Kasumi-1 (cell line): ENCODE results near the gene AGXT2.
"Not testable (repeated sequence)": the region's sequence is repeated elsewhere in the genome, so short reads cannot be mapped to it uniquely, and the experiment has no call there.

Experiments used
- DNase-seq, 2 experiments: peaks; one replicate each; lab custom pipeline; 2025; lab: John Stamatoyannopoulos, UW

The AGXT2 gene

DNA sequence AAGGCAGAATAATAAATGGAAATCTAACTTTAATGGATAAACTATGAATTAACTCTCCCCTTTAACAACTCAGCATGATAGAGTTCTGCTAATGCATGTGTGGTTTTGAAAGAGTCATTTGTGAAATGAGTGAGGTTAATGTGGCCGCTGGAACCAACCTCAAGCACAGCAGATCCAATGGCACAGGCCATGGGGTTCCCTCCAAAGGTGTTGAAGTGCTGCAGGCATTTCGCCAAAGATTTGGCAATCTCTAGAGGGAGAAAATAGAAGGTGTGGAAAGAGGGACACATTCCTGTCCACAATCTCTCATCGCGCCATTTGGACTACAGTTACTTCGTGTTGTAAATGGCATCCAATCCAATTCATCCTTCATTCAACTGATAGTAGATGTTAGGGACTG is 35.0 kb downstream of the AGXT2 start:
- DNase-seq = no peak

DNA sequence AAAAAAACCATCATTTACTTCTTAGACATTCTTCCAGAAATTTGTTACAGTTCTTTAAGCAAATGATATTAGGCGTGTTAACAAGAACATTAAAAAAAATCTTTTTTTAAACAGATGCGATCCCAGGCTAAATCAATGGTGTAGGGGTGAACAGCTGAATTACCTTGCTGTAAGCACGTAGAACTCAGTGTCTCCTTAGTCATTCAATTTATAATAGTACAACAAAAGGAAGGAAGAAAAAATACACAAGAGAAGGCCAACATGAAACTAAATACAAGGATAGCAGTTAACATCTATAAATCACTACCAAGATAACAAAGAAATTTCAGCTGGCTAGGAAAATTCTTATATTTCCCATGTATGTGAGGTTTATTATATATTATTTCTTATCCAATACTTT is 35.4 kb downstream of the AGXT2 start:
- no peak for DNase-seq

DNA sequence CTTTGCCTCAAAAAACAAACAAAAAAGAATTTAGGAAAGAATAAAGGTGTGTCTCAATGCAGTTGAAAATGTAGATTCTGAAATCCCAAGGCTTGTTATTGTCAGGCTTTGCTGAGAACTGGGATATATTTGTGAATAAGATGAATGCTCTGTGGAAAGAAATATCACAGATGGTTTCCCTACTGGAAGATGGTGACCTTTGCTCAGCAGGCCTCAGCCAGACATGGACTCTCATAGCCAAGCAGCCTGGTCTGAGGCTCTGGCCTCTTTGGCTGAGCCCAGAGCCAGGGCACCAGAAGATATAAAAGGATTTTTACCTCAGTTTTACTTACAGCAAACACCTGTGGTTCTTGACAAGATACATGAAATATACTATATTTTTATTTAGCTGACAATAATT is 37.1 kb downstream of the AGXT2 start:
- DNase-seq = no peak

DNA sequence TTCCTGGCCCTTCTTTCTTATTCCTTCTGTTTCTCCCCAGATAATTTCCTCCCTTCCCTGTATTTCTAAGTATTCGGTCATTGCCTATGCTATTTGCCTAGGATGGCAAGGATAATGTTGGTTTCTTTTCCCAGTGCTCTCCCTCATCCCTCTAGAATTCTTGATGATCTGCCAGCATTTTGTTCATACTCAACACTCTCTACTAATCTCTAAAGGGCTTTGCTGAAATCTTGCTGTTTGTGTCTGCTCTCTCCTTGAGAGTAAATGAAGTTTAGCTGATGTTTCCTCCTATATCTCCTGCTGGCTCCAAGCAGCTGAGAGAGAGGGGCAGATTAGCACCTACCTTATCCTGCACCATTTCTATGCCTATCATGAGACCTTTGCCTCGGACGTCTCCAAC is 38.1 kb downstream of the AGXT2 start:
- no peak for DNase-seq

DNA sequence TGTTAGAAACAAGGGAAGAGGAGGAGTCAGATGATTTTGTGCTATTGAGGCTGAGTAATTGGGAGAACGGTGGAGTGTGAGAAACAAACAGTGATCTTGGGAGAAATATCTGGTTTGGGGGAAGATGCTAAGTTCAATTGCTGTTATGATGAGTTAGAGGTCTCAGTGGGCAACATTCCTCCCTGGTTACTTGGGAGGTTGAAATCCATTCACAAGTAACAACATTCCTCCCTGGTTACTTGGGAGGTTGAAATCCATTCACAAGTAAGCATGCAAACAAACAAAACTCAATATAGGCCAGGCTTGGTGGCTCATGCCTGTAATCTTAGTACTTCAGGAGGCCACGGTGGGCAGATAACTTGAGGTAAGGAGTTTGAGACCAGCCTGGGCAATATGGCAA is 38.7 kb downstream of the AGXT2 start:
- no peak for DNase-seq

DNA sequence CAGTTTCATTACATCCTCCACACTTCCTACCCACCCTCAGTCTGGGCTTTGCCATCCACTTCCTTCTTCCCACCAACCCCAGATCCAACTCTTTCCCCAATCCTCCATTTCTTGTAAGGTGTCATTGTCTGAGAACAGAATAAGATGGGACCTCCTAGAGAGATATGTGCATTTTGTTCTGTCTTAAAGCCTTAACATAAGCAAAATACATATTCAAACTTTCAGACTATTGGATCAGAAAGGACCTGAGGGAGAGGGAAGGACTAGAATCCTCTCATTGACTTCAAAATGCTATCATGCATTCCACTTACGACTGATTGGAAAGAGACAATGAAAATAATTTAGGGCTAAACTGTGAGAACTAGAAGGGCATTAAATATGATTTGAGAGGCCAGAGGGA is 43.0 kb downstream of the AGXT2 start:
- no peak for DNase-seq

DNA sequence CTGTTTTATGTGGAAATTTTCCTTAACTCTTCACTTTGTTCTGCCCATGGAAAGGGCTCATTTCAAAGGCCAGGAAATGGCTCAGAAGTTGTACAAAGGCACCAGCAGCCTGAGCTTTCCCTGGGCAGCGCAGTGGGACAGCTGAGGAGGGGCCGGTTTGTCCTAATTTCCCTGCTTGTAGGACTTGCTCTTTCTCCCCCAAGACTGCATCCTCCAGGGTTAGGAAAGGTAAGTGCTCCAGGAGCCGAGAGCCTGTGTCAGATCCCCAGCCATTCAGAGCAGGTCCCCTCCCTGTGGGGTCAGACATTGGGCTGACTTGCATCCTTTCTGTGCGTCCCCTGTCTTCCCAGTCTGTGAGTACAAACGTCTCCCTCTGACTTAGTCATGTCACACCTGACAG is 43.5 kb downstream of the AGXT2 start:
- no peak for DNase-seq

DNA sequence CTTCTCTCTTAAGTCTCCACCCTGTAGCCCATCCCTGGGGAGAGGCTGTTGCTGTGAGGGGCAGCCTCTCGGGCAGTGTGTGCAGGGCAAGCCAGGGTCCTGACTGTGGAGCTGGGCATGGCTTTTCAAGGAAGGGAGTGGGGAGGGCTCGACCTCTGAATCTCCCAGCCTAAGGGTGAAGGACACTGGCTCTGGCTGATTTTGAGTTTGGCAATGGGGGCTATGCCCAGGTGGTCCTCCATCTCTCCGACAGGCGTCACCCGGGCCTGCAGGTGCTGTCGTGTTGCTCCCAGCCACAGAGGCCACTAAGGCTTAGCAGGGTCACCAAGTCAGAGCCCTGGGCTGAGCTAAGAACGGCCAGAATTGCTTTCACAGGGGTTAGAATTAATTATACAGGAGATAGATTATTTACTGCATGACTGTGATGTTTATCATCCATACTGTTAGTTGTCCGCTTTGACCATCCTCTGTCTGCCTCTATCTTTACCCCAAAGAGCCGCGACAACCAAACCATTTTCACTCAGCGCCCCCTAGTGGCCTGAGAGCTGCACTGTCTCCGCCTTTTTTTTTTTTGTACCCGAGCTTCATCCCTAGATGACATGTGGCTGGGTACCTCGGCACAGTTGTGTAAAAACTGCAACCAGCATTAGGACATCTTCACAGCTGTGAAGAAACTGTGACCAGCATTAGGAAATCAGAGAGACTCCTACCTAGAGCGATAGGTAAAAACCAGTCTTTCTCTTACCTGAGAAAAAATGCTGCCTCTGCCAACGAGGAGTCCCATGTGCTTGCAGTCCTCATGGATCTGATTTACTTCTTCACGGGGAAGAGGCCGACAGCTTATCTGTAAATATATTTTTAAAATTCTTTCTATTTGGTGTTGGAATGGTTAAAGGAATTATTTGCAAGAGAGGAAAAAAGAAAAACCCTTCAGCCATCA is 44.5 kb downstream of the AGXT2 start:
- DNase-seq = peak; percentile 52 to 60

DNA sequence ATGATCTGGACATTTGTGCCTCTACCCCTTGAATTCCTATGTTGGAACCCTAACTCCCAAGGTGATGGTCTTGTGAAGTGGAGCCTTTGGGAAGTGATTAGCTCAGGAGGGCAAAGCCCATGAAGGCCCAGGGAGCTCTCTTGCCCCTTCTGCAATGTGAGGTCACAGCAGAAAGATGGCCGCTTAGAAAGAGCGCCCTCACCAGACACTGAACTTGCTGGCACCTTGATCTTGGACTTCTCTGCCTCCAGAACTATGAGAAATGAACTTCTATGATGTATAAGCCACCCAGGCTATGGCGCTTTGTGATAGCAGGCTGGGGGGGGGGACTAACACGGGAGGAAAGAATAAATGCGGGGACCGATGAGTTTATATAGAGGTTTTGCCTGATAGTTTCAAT is 45.3 kb downstream of the AGXT2 start:
- DNase-seq = no peak

DNA sequence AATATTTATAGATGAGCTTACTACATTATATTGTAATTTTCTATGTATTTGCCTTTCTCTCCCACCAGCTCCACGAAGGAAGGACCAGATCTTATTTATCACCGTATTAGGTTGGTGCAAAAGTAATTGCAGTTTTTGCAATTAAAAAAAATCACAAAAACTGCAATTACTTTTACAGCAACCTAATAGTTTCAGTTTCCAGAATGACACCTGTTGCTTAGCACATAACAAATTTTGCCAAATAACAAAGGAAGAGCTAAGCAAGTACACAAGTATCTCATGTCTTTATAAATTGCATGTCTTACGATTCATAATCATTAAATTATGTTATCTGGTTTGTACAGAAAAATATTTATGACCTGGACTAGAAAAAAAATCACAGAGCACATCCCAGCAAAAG is 45.9 kb downstream of the AGXT2 start:
- no peak for DNase-seq

DNA sequence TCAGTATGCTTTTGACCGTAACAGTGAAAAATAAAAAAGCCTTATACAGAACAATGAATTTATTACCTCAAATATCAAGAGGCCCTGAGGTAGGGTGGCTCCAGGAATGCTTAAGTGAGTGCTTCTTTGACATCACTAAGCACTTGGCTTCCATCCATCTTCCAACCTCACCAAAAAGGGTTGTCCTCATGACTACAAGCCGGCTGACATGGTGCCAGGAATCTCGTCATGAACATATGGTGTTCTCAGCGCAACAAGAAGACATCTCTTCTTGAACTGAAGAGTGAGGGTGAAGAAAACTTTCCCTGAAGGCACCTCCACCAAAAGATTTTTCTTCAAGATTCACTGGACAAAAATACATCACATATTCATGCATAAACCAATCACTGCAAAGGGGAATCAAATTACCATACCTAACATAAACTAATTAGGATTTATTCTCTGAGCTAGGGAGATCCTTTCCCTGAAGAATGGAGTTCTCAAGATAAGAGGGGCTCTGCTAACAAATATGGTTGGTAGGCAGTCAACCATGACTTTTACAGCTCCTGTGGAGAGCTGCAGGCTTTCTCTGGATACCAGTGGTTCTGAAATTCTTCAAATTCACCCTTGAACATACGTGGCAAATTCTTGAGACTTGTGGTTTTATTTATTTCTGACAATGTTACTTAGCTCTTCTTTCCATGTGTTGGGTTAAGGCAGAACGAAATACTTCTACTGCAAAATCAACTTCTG is 49.5 kb downstream of the AGXT2 start:
- no peak for DNase-seq

DNA sequence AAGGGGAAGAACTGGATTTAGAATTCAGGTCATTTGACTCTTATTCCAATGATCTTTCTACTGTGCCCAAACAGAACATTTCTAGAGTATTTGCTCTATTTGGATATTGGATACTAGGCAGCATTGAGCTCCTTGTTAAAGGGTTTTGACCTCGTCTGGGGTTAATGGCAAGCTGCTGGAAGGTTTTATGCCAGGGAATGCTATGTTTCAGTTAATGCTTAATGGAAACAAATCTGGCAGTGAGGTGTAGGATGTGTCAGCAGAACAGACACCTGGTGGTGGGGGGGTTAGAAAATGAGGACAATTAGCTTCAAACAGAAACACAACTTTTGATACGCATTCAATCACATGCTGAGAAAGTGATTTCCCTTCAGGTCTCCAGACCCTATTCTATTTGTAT is 51.5 kb downstream of the AGXT2 start:
- DNase-seq = no peak

DNA sequence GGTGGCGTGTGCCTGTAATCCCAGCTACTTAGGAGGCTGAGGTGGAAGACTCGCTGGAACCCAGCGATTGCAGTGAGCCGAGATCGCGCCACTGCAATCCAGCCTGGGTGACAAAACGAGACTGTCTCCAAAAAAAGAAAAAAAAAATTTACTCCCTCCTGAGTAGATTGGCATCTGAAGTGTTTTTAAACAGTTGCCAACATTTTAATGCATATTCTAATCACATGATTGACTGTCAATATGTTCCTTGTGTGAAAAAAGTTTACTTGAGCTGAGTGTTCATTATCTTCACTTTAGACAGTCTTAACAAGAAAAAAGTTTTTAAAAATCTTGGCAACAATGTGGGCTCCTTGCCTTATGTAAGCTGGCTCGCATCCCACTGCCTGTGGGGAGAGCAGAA is 53.8 kb downstream of the AGXT2 start:
- no peak for DNase-seq

DNA sequence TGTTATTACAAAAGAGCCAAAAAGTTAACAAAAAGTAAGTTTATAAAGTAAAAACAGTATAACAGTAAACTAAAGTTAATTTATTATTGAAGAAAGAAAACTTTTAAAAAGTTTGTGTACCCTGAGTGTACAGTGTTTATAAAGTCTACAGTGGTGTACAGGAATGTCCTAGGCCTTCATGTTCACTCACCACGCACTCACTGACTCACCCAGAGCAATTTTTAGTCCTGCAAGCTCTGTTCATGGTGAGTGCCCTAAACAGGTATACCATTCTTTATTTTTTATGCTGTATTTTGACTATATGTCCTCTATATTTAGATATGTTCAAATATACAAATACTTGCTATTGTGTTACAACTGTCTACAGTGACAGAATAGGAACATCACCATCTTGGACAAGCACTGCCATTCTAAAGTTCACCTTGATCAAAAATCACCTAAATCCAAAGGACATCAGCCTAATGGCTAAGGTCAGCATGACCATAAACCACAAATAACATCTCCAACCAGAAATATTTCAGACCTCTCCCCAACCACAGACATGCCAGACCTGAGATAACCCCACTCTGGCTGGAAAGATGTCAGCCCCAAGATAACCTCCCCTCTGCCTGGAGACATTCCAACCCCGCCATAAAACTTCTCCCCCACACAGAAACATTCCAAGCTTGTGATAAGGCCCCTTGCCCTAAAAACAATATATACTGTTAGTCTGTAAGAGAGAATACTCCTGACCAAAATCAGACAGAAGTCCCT is 56.1 kb downstream of the AGXT2 start:
- no peak for DNase-seq

DNA sequence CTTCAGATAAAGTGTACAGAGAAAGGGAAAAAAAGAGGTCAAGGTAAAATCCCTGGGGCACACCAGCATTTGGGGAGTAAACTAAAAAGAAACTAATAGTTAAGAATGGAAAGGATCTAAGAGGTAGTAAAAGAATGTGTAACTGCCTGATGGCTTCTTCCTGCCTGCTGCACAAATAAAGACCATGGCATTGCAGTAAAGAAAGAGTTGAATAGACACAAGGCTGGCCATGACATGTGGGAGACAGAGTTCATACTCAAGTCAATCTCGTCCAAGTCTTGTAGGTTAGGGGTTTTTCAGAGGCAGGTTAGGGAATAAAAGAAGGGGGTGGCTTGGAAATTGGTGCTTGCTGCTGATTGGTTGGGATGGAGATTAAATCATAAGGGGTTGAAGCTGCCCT is 60.8 kb downstream of the AGXT2 start:
- no peak for DNase-seq

DNA sequence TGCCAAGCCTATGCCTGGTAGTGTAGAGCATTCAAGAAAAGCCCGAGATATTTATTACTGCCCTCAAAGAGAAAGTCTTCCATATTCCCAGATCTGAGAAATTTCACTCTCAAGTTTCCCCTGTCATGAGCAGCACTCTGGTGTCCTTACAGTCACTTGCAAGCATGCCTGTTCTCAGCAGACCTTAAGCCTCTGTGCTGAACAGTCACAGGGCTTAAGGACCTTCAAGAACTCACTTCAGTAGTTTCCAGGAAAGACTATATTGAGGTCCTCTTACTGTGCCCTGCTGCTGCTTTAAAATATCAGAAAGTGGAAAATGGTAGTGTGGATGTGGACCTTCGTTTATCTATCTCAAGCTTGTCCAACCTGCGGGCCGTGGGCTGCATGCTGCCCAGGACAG is 64.9 kb downstream of the AGXT2 start:
- no peak for DNase-seq

DNA sequence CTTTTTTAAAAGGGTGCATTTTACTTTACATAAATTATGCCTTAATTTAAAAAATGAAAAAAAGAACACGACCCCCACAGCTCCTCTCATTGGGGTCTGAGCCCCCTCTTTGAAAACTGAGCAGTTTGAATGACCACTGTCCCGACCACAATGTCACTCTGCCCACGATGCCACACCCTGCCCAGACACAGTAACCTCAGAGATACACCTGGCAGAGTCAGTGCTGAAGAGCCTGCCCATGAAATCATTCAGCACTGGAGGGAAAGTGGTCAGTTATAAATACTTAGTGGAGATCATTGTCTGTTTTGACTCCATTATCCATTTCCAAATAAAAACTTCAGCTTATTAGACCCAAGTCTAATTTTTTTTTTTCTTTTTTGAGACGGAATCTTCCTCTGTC is 69.1 kb downstream of the AGXT2 start:
- DNase-seq = no peak

DNA sequence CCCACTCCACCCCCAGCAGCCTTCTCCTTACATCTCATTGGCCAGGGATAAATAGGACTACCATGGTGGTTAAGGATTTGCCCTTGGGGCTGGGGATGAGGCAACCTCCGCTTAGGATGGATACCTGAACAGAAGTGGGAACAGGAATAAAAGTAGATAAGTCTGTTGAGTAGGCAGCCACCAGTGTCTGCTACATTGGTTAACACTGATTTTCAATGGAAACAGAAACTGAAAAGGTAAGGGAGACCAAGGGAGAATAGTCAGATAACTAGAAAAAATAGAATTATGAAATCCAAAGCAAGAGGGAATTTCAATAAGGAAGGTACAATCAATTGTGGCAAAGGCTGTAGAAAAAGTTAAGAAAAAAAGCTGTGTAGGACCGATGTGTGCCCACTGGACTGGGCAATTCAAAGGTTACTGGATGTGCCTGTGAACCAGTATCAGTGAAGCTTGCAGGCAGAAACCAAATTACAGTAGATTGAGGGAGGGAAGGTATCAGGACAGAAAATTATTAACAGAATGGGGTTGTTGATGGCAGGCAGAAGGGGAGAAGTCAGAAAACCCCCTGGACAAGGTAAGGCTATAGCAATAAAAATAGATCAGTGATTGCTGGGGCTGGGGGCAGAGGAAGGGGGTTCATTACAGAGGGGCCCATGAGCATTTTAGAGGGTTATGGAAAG is 69.7 kb downstream of the AGXT2 start:
- no peak for DNase-seq

DNA sequence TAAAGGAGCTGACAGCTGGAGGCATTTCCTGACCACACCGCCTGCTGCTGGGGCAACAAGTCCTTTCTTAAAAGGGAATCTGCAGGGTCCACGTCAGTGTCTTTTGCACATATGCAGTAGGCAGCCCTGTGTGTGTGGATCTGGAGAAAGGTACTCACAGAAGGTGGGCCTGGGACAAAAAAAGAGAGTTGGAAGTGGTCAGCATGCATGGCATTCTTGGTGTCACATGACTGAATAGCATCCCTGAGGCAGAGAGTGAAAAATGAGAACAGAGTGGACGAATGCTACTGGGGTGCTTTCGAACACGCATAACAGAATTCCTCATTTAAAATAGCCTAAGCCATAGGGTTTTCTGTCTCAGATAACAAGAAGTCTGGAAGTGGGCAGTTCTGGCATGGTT is 71.4 kb downstream of the AGXT2 start:
- no peak for DNase-seq

DNA sequence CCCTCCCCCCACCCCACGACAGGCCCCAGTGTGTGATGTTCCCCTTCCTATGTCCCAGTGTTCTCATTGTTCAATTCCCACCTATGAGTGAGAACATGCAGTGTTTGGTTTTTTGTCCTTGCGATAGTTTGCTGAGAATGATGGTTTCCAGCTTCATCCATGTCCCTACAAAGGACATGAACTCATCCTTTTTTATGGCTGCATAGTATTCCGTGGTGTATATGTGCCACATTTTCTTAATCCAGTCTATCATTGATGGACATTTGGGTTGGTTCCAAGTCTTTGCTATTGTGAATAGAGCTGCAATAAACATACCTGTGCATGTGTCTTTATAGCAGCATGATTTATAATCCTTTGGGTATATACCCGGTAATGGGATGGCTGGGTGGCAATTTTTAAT is 76.1 kb downstream of the AGXT2 start:
- not testable (repeated sequence) for DNase-seq

DNA sequence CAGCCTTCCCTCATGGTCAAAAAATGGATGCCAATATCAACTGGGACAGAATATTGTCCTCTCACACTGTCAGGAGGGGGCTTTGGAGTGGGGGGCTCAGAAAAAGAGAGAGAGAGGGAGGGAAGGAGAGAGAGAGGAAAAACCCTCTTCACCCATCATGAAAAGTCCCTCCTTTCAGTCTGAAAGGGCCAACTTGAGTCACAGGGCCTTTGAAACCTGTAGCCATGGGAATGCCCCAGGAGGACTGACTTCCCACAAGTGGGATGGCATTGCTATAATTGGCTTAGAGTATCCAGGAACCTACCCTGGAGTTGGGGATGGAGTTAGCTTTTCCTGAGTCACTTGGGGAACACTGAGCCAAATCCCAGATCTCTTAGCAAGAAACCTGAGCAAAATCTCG is 77.2 kb downstream of the AGXT2 start:
- DNase-seq = no peak

DNA sequence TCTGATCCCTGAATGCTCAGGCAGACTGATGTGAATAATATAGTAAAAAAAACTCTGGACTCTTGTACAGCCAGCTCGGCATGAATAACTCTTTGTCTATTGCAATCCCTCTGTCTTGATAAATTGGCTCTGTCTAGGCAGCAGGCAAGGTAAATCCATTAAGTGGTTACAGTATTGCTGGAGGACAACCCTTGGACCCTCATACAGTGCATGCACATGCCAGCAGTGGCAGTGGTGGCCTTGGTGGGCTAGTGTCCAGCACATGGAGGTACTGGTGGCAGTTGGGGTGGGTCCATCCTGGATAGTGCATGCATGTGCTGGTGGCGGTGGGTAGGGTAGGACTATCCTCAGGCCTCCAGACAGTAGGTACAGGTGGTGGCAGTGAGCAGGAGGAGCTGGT is 79.5 kb downstream of the AGXT2 start:
- no peak for DNase-seq
